HCT116 (cell line): Measurements from ENCODE around the gene BOD1. TPM values are rescaled to one million over a fixed set of nuclear protein-coding genes. Genes with fewer than 3 reads are reported as not detected.

Experiments
- ATAC-seq: fragments of 200-7000 bp; cut with Tn5 transposase; 2 replicates; pipeline ENCODE4 v1.9.1; 2020; ENCODE audit warnings: mild to moderate bottlenecking, moderate library complexity
- BruUV-seq: library from RNA; stranded (reverse); fragments of 400-500 nt; replicated peaks from 2 replicates; lab custom pipeline; 2021; lab: Mats Ljungman, UMichigan
- CTCF ChIA-PET: fragments of 300-600 bp; sonication (Branson Sonifier 250); formaldehyde crosslinking; loops from one replicate; lab custom pipeline; 2021; ENCODE audit warnings: antibody characterized with exemption; lab: Charles Lee
- POLR2A ChIA-PET: fragments of 300-600, 350-600 bp; sonication (Branson Sonifier 250); formaldehyde crosslinking; loops from one replicate; lab custom pipeline; 2021; ENCODE audit warnings: antibody characterized with exemption; lab: Charles Lee
- RAD21 ChIA-PET, 2 experiments: fragments of 300-600 bp; sonication (Branson Sonifier 250); formaldehyde crosslinking; loops; one replicate each; lab custom pipeline; 2023; ENCODE audit warnings: low total read pairs in 2 of 2; ENCODE audit not compliant: uncharacterized antibody in 2 of 2, unreplicated experiment in 2 of 2, low non-redundant PET in 1 of 2; lab: Charles Lee
- DNase-seq: peaks from one replicate; pipeline ENCODE4 v3.0.0-alpha.2; 2010; ENCODE audit warnings: low read depth, low spot score
- H2AFZ ChIP-seq: fragments of 200-600 bp; shearing (Covaris generic), sonication (generic); 2 replicates; pipeline ENCODE4 v1.6.1; 2017; ENCODE audit warnings: low read depth, mixed run types, mixed read lengths, antibody characterized with exemption, low read length; ENCODE audit not compliant: poor library complexity, severe bottlenecking
- H3K27ac ChIP-seq: 2 replicates; pipeline ENCODE4 v1.5.1; 2012; ENCODE audit warnings: low read depth, low read length
- H3K27me3 ChIP-seq: fragments of 200-600 bp; sonication (generic); 2 replicates; pipeline ENCODE4 v1.6.1; 2016; ENCODE audit warnings: mixed run types, low read length, mixed read lengths; ENCODE audit not compliant: insufficient read depth
- H3K36me3 ChIP-seq, 2 experiments: fragments of 200-500 bp in 1 of 2; fragments of 200-600 bp in 1 of 2; sonication (Bioruptor generic) in 1 of 2; sonication (generic) in 1 of 2; 2 replicates each; pipeline versions ENCODE4 v1.5.1 to v1.6.1; 2014 to 2016; ENCODE audit warnings: low read length in 2 of 2, inconsistent platforms in 1 of 2, mixed read lengths in 1 of 2, mixed run types in 1 of 2; ENCODE audit not compliant: insufficient read depth in 2 of 2, control insufficient read depth in 1 of 2
- H3K4me1 ChIP-seq, 2 experiments: fragments of 200-600 bp in 1 of 2; sonication (generic) in 1 of 2; 2 replicates each; pipeline versions ENCODE4 v1.5.1 to v1.6.1; 2012 to 2017; ENCODE audit warnings: low read length in 2 of 2, inconsistent platforms in 1 of 2, mild to moderate bottlenecking in 1 of 2, mixed read lengths in 1 of 2, mixed run types in 1 of 2, moderate library complexity in 1 of 2; ENCODE audit not compliant: insufficient read depth in 2 of 2, control insufficient read depth in 1 of 2
- H3K4me2 ChIP-seq: fragments of 200-600 bp; sonication (generic); 2 replicates; pipeline ENCODE4 v1.6.1; 2017; ENCODE audit warnings: mixed run types, low read length, mixed read lengths
- H3K4me3 ChIP-seq, 2 experiments: fragments of 200-600 bp in 1 of 2; sonication (generic) in 1 of 2; replicated peaks in 1 of 2; 2 replicates each; pipeline ENCODE4 v1.5.1; 2011 to 2016; ENCODE audit warnings: low read length in 2 of 2, control low read depth in 1 of 2, low read depth in 1 of 2, mild to moderate bottlenecking in 1 of 2, mixed read lengths in 1 of 2, mixed run types in 1 of 2
- H3K79me2 ChIP-seq: fragments of 200-600 bp; sonication (generic); 2 replicates; pipeline ENCODE4 v1.6.1; 2017; ENCODE audit warnings: mild to moderate bottlenecking, mixed run types, low read length, moderate library complexity, mixed read lengths; ENCODE audit not compliant: insufficient read depth
- H3K9ac ChIP-seq: fragments of 200-600 bp; sonication (generic); 2 replicates; pipeline ENCODE4 v1.6.1; 2016; ENCODE audit warnings: low read length, mixed read lengths
- H3K9me2 ChIP-seq: fragments of 200-600 bp; sonication (generic), shearing (Covaris generic); 2 replicates; pipeline ENCODE4 v1.6.1; 2017; ENCODE audit warnings: mixed run types, mild to moderate bottlenecking, moderate library complexity; ENCODE audit not compliant: insufficient read depth
- H3K9me3 ChIP-seq, 2 experiments: fragments of 200-500 bp in 1 of 2; fragments of 200-600 bp in 1 of 2; sonication (Bioruptor generic) in 1 of 2; sonication (generic) in 1 of 2; 2 replicates each; pipeline ENCODE4 v1.6.1; 2014 to 2017; ENCODE audit warnings: low read length in 2 of 2, mixed read lengths in 2 of 2, inconsistent platforms in 1 of 2, low read depth in 1 of 2, mild to moderate bottlenecking in 1 of 2, mixed run types in 1 of 2, moderate library complexity in 1 of 2; ENCODE audit not compliant: control insufficient read depth in 1 of 2, insufficient read depth in 1 of 2
- H4K20me1 ChIP-seq: fragments of 200-600 bp; sonication (generic), shearing (Covaris generic); 2 replicates; pipeline ENCODE4 v1.6.1; 2017; ENCODE audit warnings: mixed run types, mild to moderate bottlenecking, moderate library complexity; ENCODE audit not compliant: insufficient read depth
- CBX3 ChIP-seq: IDR thresholded peaks from 2 replicates; pipeline ENCODE4 v1.6.1; 2012; ENCODE audit warnings: low read depth
- MAX ChIP-seq: IDR thresholded peaks from 2 replicates; pipeline ENCODE4 v1.6.1; 2012
- POLR2AphosphoS5 ChIP-seq: IDR thresholded peaks from 2 replicates; pipeline ENCODE4 v1.6.1; 2011; ENCODE audit warnings: mild to moderate bottlenecking, low read depth, low read length, moderate library complexity
- REST ChIP-seq: IDR thresholded peaks from 2 replicates; pipeline ENCODE4 v1.6.1; 2012; ENCODE audit warnings: low read depth
- SP1 ChIP-seq: IDR thresholded peaks from 2 replicates; pipeline ENCODE4 v1.6.1; 2012; ENCODE audit warnings: low read depth
- intact Hi-C: fragments of 100-400 bp; cut with micrococcal nuclease; formaldehyde crosslinking; loops from 2 replicates; pipeline ENCODE4 v1.10.0; 2022
- total RNA-seq: library from RNA; stranded (reverse); gene quantifications from one replicate; pipeline ENCODE4 v1.2.1, GENCODE V29; 2021; ENCODE audit not compliant: unreplicated experiment
- TF ChIP-seq, protein P1 (sequence below): IDR thresholded peaks from 2 replicates; pipeline ENCODE4 v1.6.1; 2012

The BOD1 gene
- total RNA-seq, 1 experiment from 2014 or later = 60.2 TPM

DNA sequence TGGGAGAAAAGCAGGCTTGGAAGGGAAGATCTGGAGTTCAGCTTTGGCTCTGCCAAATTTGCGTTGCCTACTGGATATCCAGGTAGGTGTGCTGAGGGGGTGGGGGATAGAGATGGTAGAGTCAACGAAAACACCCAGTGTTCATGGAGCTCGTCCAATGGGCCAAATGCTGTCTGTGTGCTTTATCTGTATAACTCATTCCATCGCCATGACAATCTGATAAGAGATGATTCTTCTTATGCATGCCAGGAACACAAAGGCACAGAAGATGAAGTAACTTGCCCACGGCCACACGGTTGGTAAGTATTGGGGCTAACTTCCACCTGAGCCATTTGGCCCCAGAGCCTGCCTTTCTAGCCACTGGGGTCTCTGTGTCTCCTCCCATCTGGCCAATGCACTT lies 53.2 kb downstream of the BOD1 start:
- intact Hi-C loops = no loop called here
- ChIA-PET CTCF (interaction anchor here (2.2 kb wide), 1 partner anchor 10 kb away, joined by 5 read pairs; no protein-coding TSS in a partner anchor), RAD21 (no interaction called here), POLR2A (no interaction called here)
- no peak overlapping the region for H3K4me3 ChIP-seq
- H4K20me1 ChIP-seq = no peaks in the 10 kb centered on the region
- peaks cover 0 to 8% of the 10 kb centered on the region in 2 experiments; a peak in 1 of 4 replicates for H3K9me3 ChIP-seq
- H3K27me3 ChIP-seq = no peaks in the 10 kb centered on the region
- no peak overlapping the region for H3K9ac ChIP-seq
- TF ChIP-seq CBX3 = no peak
- TF ChIP-seq, protein P1, sequence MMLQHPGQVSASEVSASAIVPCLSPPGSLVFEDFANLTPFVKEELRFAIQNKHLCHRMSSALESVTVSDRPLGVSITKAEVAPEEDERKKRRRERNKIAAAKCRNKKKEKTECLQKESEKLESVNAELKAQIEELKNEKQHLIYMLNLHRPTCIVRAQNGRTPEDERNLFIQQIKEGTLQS = no peak
- TF ChIP-seq POLR2AphosphoS5 = no peak
- no peak for TF ChIP-seq SP1
- TF ChIP-seq MAX = no peak
- no peak for TF ChIP-seq REST
- H3K9me2 ChIP-seq = no peaks in the 10 kb centered on the region
- BruUV-seq = no TSS peak
- DNase-seq (no peak), ATAC-seq (no peak)
- H3K4me2 ChIP-seq = no peak overlapping the region
- H3K27ac ChIP-seq = no peak overlapping the region
- no peaks in the 10 kb centered on the region for H3K36me3 ChIP-seq
- no peaks in the 10 kb centered on the region; a peak in 1 of 4 replicates for H3K4me1 ChIP-seq
- no peak overlapping the region for H2AFZ ChIP-seq
- no peaks in the 10 kb centered on the region for H3K79me2 ChIP-seq
